ENCODE measurements around the gene CCDC81.
"Not testable (repeated sequence)": the region's sequence is repeated elsewhere in the genome, so short reads cannot be mapped to it uniquely, and the experiment has no call there.

GRCh38 chr11:86423488-86423887, 48.8 kb downstream of the CCDC81 start:
- TF ChIP-seq POLR2A (conservative IDR thresholded peaks at IDR 0.05); ZBTB11 (CRISPR knock-in tag; IDR thresholded peaks at IDR 0.05); ZNF140 (CRISPR knock-in tag; IDR thresholded peaks at IDR 0.05); POLR2AphosphoS5 (IDR thresholded peaks at IDR 0.05; ENCODE audit: control insufficient read depth, insufficient read depth, low read depth, low read length); CHD1 (IDR thresholded peaks at IDR 0.05; ENCODE audit: low read length); ZFP30 (CRISPR knock-in tag; IDR thresholded peaks at IDR 0.05; ENCODE audit: borderline replicate concordance); HMGN3 (IDR thresholded peaks at IDR 0.05; ENCODE audit: borderline replicate concordance, extremely low read depth, insufficient read length, low read depth, low read length); YY1 (IDR thresholded peaks at IDR 0.05; ENCODE audit: borderline replicate concordance in 1 of 3, control insufficient read depth in 1 of 3, extremely low read depth in 1 of 3, insufficient read depth in 3 of 3, insufficient read length in 1 of 3, insufficient replicate concordance in 2 of 3, low read depth in 1 of 3, low read length in 2 of 3); CTCF (IDR thresholded peaks at IDR 0.05 in 2 of 3, conservative IDR thresholded peaks at IDR 0.05 in 1 of 3; ENCODE audit: insufficient read depth in 2 of 3, low read depth in 1 of 3, low read length in 3 of 3): not testable (repeated sequence)
